HepG2 (cell line): ENCODE results near the gene DNASE1. TPM values are rescaled to one million over a fixed set of nuclear protein-coding genes. Genes with fewer than 3 reads are reported as not detected.

Source experiments
- GATAD2A ChIP-seq: IDR thresholded peaks from 2 replicates; pipeline ENCODE4 v1.6.1; 2016
- GFI1 ChIP-seq: sonication (generic); formaldehyde crosslinking; IDR thresholded peaks from 2 replicates; pipeline ENCODE4 v1.5.0; 2020; ENCODE audit warnings: missing genetic modification reagents, mild to moderate bottlenecking, borderline replicate concordance
- HOXA9 ChIP-seq: sonication (generic); formaldehyde crosslinking; IDR thresholded peaks from 2 replicates; pipeline ENCODE4 v1.8.1; 2022; ENCODE audit warnings: missing genetic modification reagents, mild to moderate bottlenecking, moderate library complexity, borderline replicate concordance
- NCOA2 ChIP-seq: sonication (generic); formaldehyde crosslinking; IDR thresholded peaks from 2 replicates; pipeline ENCODE4 v1.8.0; 2022; ENCODE audit warnings: inconsistent platforms
- NPAS2 ChIP-seq: sonication (generic); formaldehyde crosslinking; IDR thresholded peaks from 2 replicates; pipeline ENCODE4 v1.8.0; 2022; ENCODE audit warnings: mild to moderate bottlenecking, missing genetic modification reagents, borderline replicate concordance
- NR2C2 ChIP-seq: sonication (generic); formaldehyde crosslinking; IDR thresholded peaks from 2 replicates; pipeline ENCODE4 v1.4.0; 2020; ENCODE audit warnings: missing genetic modification reagents, mild to moderate bottlenecking, moderate library complexity, borderline replicate concordance
- NR3C1 ChIP-seq: sonication (generic); formaldehyde crosslinking; IDR thresholded peaks from 2 replicates; pipeline ENCODE4 v1.4.0; 2020; ENCODE audit warnings: missing genetic modification reagents
- PHF20 ChIP-seq: sonication (generic); formaldehyde crosslinking; IDR thresholded peaks from 2 replicates; pipeline ENCODE4 v1.5.0; 2020; ENCODE audit warnings: mild to moderate bottlenecking, missing genetic modification reagents
- RAD51 ChIP-seq: fragments of 450-650 bp; IDR thresholded peaks from 2 replicates; pipeline ENCODE4 v1.6.1; 2016; ENCODE audit warnings: borderline replicate concordance
- TMF1 ChIP-seq: sonication (generic); formaldehyde crosslinking; IDR thresholded peaks from 2 replicates; pipeline ENCODE4 v1.8.1; 2022; ENCODE audit warnings: low read depth, missing genetic modification reagents
- ZEB1 ChIP-seq: IDR thresholded peaks from 2 replicates; pipeline ENCODE4 v1.6.1; 2012; ENCODE audit warnings: mild to moderate bottlenecking, low read depth, inconsistent platforms; ENCODE audit not compliant: insufficient replicate concordance
- ZHX2 ChIP-seq, 2 experiments: sonication (generic) in 1 of 2; formaldehyde crosslinking in 1 of 2; IDR thresholded peaks; 2 replicates each; pipeline versions ENCODE4 v1.6.1 to v1.9.0; 2014 to 2022; ENCODE audit warnings: antibody characterized with exemption in 1 of 2, borderline replicate concordance in 1 of 2, inconsistent platforms in 1 of 2, low read depth in 1 of 2, missing genetic modification reagents in 1 of 2
- ZKSCAN5 ChIP-seq: sonication (generic); formaldehyde crosslinking; IDR thresholded peaks from 2 replicates; pipeline ENCODE4 v1.5.1; 2020; ENCODE audit warnings: mild to moderate bottlenecking, missing genetic modification reagents
- ZNF124 ChIP-seq: sonication (generic); formaldehyde crosslinking; IDR thresholded peaks from 2 replicates; pipeline ENCODE4 v1.4.0; 2020; ENCODE audit warnings: missing genetic modification reagents
- ZNF331 ChIP-seq: sonication (generic); formaldehyde crosslinking; IDR thresholded peaks from 2 replicates; pipeline ENCODE4 v1.4.0; 2020; ENCODE audit warnings: missing genetic modification reagents
- ZNF501 ChIP-seq: sonication (generic); formaldehyde crosslinking; IDR thresholded peaks from 2 replicates; pipeline ENCODE4 v1.5.1; 2020; ENCODE audit warnings: mild to moderate bottlenecking, moderate library complexity, missing genetic modification reagents
- ZNF556 ChIP-seq: sonication (generic); formaldehyde crosslinking; IDR thresholded peaks from 2 replicates; pipeline ENCODE4 v1.4.0; 2020; ENCODE audit warnings: mild to moderate bottlenecking, missing genetic modification reagents, borderline replicate concordance
- ZNF776 ChIP-seq: sonication (generic); formaldehyde crosslinking; IDR thresholded peaks from 2 replicates; pipeline ENCODE4 v1.4.0; 2020; ENCODE audit warnings: mild to moderate bottlenecking, missing genetic modification reagents
- ZNF816 ChIP-seq: sonication (generic); formaldehyde crosslinking; IDR thresholded peaks from 2 replicates; pipeline ENCODE4 v1.8.0; 2022; ENCODE audit warnings: missing genetic modification reagents, mild to moderate bottlenecking, borderline replicate concordance
- polyA plus RNA-seq, 8 experiments: library from polyadenylated mRNA; depleted of rRNA in 3 of 8; stranded (reverse) in 7 of 8; unstranded in 1 of 8; fragments of >200 nt; fragmentation: Illumina TruSeq in 4 of 8; extraction: Trizol in 4 of 8; gene quantifications; 2 replicates each; pipeline versions ENCODE4 v1.2.1 to v1.2.3, GENCODE V29; 2011 to 2016; ENCODE audit warnings: low read depth in 4 of 8, missing spikeins in 1 of 8, mixed read lengths in 1 of 8; ENCODE audit not compliant: insufficient read depth in 1 of 8
- total RNA-seq, 5 experiments: library from RNA; depleted of rRNA; stranded (reverse); fragments of >200 nt; fragmentation: Illumina TruSeq; extraction: Trizol; gene quantifications; 2 replicates each; pipeline ENCODE4 v1.2.3, GENCODE V29; 2016; ENCODE audit warnings: low read depth in 1 of 5
- TF ChIP-seq, protein P1 (sequence below): IDR thresholded peaks from 2 replicates; pipeline ENCODE4 v1.6.1; 2016; ENCODE audit warnings: mild to moderate bottlenecking
- TF ChIP-seq, protein P2 (sequence below): sonication (generic); formaldehyde crosslinking; IDR thresholded peaks from 2 replicates; pipeline ENCODE4 v1.5.0; 2020; ENCODE audit warnings: missing genetic modification reagents

DNASE1 gene
- total and polyA plus RNA-seq, 2 of the 13 experiments (the other 11 are each of a cell fraction or from before 2014, with no cell fraction given), result 7.1 to 11.1 TPM

GRCh38 chr16:3654249-3654991 is at the start of gene DNASE1 (continued):
- no peak for TF ChIP-seq ZNF501 (CRISPR knock-in tag)
- TF ChIP-seq, protein P1, sequence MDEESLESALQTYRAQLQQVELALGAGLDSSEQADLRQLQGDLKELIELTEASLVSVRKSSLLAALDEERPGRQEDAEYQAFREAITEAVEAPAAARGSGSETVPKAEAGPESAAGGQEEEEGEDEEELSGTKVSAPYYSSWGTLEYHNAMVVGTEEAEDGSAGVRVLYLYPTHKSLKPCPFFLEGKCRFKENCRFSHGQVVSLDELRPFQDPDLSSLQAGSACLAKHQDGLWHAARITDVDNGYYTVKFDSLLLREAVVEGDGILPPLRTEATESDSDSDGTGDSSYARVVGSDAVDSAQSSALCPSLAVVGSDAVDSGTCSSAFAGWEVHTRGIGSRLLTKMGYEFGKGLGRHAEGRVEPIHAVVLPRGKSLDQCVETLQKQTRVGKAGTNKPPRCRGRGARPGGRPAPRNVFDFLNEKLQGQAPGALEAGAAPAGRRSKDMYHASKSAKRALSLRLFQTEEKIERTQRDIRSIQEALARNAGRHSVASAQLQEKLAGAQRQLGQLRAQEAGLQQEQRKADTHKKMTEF (CRISPR knock-in tag), result peak; percentile 52
- TF ChIP-seq GFI1, result peak; percentile 56; the same call in 1 of the 2 replicates
- no peak for TF ChIP-seq HOXA9
- peak; percentile 60; the same call in 1 of the 2 replicates for TF ChIP-seq ZKSCAN5 (CRISPR knock-in tag)
- no peak for TF ChIP-seq NR2C2
- TF ChIP-seq ZEB1, result peak; percentile 90
- TF ChIP-seq RAD51, result no peak
- no peak for TF ChIP-seq ZHX2 (IDR thresholded peaks at IDR 0.05; ENCODE audit: low read depth)
- TF ChIP-seq ZHX2 (CRISPR knock-in tag; IDR thresholded peaks at IDR 0.05; ENCODE audit: borderline replicate concordance), result no peak
- TF ChIP-seq ZNF816 (CRISPR knock-in tag), result no peak
- TF ChIP-seq, protein P2, sequence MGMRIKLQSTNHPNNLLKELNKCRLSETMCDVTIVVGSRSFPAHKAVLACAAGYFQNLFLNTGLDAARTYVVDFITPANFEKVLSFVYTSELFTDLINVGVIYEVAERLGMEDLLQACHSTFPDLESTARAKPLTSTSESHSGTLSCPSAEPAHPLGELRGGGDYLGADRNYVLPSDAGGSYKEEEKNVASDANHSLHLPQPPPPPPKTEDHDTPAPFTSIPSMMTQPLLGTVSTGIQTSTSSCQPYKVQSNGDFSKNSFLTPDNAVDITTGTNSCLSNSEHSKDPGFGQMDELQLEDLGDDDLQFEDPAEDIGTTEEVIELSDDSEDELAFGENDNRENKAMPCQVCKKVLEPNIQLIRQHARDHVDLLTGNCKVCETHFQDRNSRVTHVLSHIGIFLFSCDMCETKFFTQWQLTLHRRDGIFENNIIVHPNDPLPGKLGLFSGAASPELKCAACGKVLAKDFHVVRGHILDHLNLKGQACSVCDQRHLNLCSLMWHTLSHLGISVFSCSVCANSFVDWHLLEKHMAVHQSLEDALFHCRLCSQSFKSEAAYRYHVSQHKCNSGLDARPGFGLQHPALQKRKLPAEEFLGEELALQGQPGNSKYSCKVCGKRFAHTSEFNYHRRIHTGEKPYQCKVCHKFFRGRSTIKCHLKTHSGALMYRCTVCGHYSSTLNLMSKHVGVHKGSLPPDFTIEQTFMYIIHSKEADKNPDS (CRISPR knock-in tag), result no peak
- peak; percentile 80; the same call in 1 of the 2 replicates for TF ChIP-seq ZNF331 (CRISPR knock-in tag)
- TF ChIP-seq TMF1, result no peak
- no peak for TF ChIP-seq NPAS2 (CRISPR knock-in tag)
- TF ChIP-seq NCOA2 (CRISPR knock-in tag), result peak; percentile 23; the same call in 1 of the 2 replicates
- no peak for TF ChIP-seq ZNF124 (CRISPR knock-in tag)
- TF ChIP-seq NR3C1 (CRISPR knock-in tag), result no peak
- TF ChIP-seq ZNF556 (CRISPR knock-in tag), result peak; percentile 27; the same call in 1 of the 2 replicates
- TF ChIP-seq ZNF776, result no peak
- no peak for TF ChIP-seq PHF20 (CRISPR knock-in tag)
- TF ChIP-seq GATAD2A (CRISPR knock-in tag), result peak; percentile 77
